Measurements from ENCODE around the gene BTBD16.
A peak's percentile ranks its signal among the peaks of the same experiment; 100 is the strongest.

The BTBD16 gene

GRCh38 chr10:122267849-122268737 lies 3.0 kb upstream of the BTBD16 start:
- H3K4me1 ChIP-seq: peaks cover 8% of the 10 kb centered on the region
- TF ChIP-seq Cebpa-rat (IDR thresholded peaks at IDR 0.05): no peak
- no peak overlapping the region for H3K4me2 ChIP-seq

DNA sequence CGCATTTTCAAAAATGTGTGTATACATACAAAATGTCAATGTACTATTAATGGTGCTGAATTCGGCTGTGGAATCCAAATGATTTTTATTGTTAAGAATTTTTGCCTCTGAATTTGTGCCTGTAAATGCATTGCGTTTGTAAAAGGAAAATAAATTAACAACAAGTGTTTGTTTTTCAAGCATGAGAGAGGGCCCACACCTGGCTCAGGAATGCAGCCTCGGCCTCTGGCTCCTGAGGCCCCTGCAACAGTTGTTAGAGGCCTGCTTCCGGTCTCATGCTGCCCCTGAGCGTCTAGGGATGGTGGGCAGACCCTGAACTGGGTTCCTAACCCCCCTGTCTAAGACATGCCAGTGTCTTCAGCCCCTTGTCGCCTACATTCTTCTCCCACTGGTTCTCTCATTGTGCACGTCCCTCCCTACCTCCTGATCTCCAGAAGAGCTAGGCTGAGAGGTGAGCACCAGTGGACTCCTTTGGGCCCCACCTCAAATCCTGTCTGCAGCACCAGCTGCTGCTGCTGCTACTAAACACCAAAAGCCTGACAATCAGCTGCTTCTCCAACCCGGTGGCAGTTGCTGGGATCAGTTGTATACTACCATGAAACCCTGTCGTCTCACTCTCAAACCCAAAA lies 1.9 kb upstream of the BTBD16 start:
- TF ChIP-seq Cebpa-rat (IDR thresholded peaks at IDR 0.05): no peak

More at GRCh38 chr10:122267849-122268737, 3.0 kb upstream of the BTBD16 start:
- Histone ChIP-seq H4K20me1 (no peaks in the 10 kb centered on the region), H3K27me3 (no peaks in the 10 kb centered on the region), H3K27ac (no peak overlapping the region), H3K4me3 (no peak overlapping the region), H3K36me3 (no peaks in the 10 kb centered on the region), H3K9ac (no peak overlapping the region), H3K9me3 (peaks cover 9% of the 10 kb centered on the region)

DNA sequence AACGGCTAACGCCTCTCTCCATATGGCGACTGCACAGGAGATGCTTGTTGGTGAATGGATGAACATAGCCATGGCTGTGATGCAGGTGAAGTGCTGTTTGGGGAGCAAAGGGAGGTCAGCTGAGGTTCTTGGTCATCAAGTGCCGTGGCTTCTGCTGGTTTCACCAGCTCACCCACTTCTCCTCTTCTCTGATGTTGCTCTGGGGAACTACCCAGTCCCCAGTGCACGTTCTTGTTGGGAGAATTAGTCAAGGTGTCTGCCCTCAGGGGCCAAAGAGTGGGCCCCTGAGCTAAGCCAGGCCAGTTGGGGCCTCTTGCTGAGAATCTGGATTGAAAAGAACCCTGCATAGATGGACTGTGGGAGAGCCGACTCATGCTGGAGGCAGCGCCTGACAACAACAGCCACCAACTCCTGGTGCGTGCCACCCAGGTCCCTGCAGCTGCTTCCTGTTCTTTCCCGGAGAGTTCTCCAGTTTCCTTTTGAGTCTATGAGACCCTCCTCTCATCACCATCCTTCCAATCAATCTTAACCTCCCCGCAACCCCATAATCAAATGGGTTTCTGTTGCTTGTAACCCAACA lies 3.0 kb downstream of the BTBD16 start:
- no peaks in the 10 kb centered on the region for H4K20me1 ChIP-seq
- no peaks in the 10 kb centered on the region for H3K36me3 ChIP-seq
- no peak overlapping the region for H3K27ac ChIP-seq
- no peak for TF ChIP-seq Cebpa-rat (IDR thresholded peaks at IDR 0.05)
- no peaks in the 10 kb centered on the region for H3K9me3 ChIP-seq
- H3K9ac ChIP-seq: no peak overlapping the region
- H3K4me3 ChIP-seq: no peak overlapping the region
- peaks cover 12% of the 10 kb centered on the region for H3K4me1 ChIP-seq
- H3K27me3 ChIP-seq: no peaks in the 10 kb centered on the region
- H3K4me2 ChIP-seq: no peak overlapping the region

More for the DNA sequence above, 1.9 kb upstream of the BTBD16 start:
- H3K4me1 ChIP-seq: peaks cover 12% of the 10 kb centered on the region
- H3K4me3 ChIP-seq: no peak overlapping the region
- no peak overlapping the region for H3K9ac ChIP-seq
- no peaks in the 10 kb centered on the region for H3K36me3 ChIP-seq
- H4K20me1 ChIP-seq: no peaks in the 10 kb centered on the region
- no peak overlapping the region for H3K4me2 ChIP-seq
- no peak overlapping the region for H3K27ac ChIP-seq
- H3K9me3 ChIP-seq: no peaks in the 10 kb centered on the region; the same call in 1 of the 2 replicates
- H3K27me3 ChIP-seq: no peaks in the 10 kb centered on the region

- H4K20me1 ChIP-seq: no peaks in the 10 kb centered on the region
- no peaks in the 10 kb centered on the region for H3K27me3 ChIP-seq
- no peak overlapping the region for H3K27ac ChIP-seq
- no peak for TF ChIP-seq Cebpa-rat (IDR thresholded peaks at IDR 0.05)
- H3K4me3 ChIP-seq: no peak overlapping the region
- H3K36me3 ChIP-seq: no peaks in the 10 kb centered on the region
- peaks cover 4% of the 10 kb centered on the region; the same call in 1 of the 2 replicates for H3K4me1 ChIP-seq
- no peaks in the 10 kb centered on the region for H3K9me3 ChIP-seq
- no peak overlapping the region for H3K4me2 ChIP-seq
- no peak overlapping the region for H3K9ac ChIP-seq
Measured at GRCh38 chr10:122276611-122277208, 5.6 kb downstream of the BTBD16 start.

DNA sequence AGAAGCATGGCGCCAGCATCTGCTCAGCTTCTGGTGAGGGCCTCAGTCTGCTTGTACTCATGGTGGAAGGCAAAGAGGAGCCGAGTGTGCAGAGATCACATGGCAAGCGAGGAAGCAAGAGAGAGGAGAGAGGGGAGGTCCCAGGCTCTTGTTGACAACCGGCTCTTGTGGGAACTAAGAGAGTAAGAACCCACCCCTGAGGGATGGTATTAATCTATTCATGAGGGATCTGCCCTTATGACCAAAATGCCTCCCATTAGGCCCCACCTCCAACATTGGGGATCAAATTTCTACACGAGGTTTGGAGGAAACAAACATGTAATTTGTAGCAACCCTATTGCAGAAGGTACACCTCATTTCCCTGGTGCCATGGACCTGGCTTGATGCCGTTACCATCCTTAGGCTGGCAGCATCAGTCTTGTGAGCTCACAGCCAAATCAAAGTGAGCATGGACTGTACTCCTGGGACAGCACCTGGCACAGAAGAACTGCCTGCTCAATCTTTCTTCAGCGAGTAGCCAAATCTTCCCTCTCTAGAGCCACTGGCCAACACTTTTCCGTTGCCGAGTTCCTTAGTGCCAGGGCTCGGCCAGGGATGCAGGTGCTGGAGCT lies 6.5 kb downstream of the BTBD16 start:
- H3K9ac ChIP-seq: no peak overlapping the region
- H3K4me1 ChIP-seq: peaks cover 13% of the 10 kb centered on the region
- H3K36me3 ChIP-seq: no peaks in the 10 kb centered on the region
- H3K27me3 ChIP-seq: no peaks in the 10 kb centered on the region
- H3K27ac ChIP-seq: no peak overlapping the region
- H3K4me2 ChIP-seq: no peak overlapping the region
- H3K4me3 ChIP-seq: no peak overlapping the region
- TF ChIP-seq Cebpa-rat (IDR thresholded peaks at IDR 0.05): no peak
- H4K20me1 ChIP-seq: no peaks in the 10 kb centered on the region
- no peaks in the 10 kb centered on the region for H3K9me3 ChIP-seq

- H3K27me3 ChIP-seq: no peaks in the 10 kb centered on the region
- H3K36me3 ChIP-seq: no peaks in the 10 kb centered on the region
- H3K4me1 ChIP-seq: peaks cover 15% of the 10 kb centered on the region
- H3K9me3 ChIP-seq: no peaks in the 10 kb centered on the region
- H3K27ac ChIP-seq: no peak overlapping the region
- no peak for TF ChIP-seq Cebpa-rat (IDR thresholded peaks at IDR 0.05)
- no peak overlapping the region for H3K4me3 ChIP-seq
- H4K20me1 ChIP-seq: no peaks in the 10 kb centered on the region
- no peak overlapping the region for H3K9ac ChIP-seq
- H3K4me2 ChIP-seq: no peak overlapping the region
Measured at GRCh38 chr10:122279725-122280141, 8.6 kb downstream of the BTBD16 start.

DNA sequence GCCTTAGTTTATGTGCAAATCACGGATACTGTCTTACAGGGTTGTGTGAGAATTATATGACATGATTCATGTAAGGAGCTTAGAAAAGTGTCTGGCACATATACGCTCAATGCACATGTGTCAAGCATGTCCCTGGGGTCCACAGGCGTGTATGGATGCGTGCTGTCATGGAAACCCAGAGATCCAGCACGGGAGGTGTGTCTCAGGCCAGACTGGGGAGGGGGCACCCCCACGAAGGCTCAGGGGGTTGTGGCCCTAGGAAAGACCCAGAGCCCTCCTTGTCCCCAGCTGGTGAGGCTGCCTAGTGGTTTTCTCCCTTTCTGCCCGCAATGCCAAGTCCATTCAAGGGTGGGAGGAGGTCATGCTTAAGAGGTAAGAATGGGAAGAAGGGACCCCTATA lies 9.1 kb downstream of the BTBD16 start:
- no peaks in the 10 kb centered on the region for H3K27me3 ChIP-seq
- H3K27ac ChIP-seq: no peak overlapping the region
- no peaks in the 10 kb centered on the region for H4K20me1 ChIP-seq
- H3K4me1 ChIP-seq: peaks cover 15% of the 10 kb centered on the region
- no peak for TF ChIP-seq Cebpa-rat (IDR thresholded peaks at IDR 0.05)
- H3K4me2 ChIP-seq: no peak overlapping the region
- H3K36me3 ChIP-seq: no peaks in the 10 kb centered on the region
- no peaks in the 10 kb centered on the region for H3K9me3 ChIP-seq
- no peak overlapping the region for H3K4me3 ChIP-seq
- no peak overlapping the region for H3K9ac ChIP-seq

DNA sequence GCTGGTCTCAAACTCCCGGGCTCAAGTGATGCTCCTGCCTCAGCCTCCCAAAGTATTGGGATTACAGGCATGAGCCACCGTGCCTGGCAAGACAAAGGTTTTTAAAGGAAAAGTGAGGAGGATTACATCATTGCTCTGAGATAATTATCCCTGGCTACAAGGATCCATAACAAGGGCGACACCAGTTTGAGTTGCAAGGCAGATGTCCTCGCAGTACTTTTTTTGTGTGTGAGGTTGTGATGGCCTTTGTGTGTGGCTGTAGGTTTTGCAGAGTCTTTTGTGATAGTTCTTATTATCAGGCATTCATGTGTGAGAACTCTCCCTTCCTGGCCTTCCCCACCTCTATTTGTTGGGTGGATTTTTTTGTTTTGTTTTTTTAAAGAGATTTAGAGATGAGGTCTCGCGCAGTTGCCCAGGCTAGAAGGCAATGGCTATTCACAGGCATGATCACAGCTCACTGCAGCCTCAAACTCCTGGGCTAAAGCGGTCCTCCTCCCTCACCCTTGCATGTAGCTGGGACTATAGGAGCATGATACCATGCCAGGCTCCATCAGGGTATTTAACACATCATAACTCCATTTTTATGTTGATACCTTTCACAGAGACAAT lies 10.0 kb downstream of the BTBD16 start:
- Histone ChIP-seq H3K4me2 (no peak overlapping the region), H3K9ac (no peak overlapping the region), H3K27me3 (no peaks in the 10 kb centered on the region), H3K27ac (no peak overlapping the region), H3K4me1 (peaks cover 22% of the 10 kb centered on the region), H4K20me1 (no peaks in the 10 kb centered on the region), H3K9me3 (no peaks in the 10 kb centered on the region), H3K36me3 (no peaks in the 10 kb centered on the region), H3K4me3 (no peak overlapping the region)
- TF ChIP-seq Cebpa-rat (IDR thresholded peaks at IDR 0.05): no peak

DNA sequence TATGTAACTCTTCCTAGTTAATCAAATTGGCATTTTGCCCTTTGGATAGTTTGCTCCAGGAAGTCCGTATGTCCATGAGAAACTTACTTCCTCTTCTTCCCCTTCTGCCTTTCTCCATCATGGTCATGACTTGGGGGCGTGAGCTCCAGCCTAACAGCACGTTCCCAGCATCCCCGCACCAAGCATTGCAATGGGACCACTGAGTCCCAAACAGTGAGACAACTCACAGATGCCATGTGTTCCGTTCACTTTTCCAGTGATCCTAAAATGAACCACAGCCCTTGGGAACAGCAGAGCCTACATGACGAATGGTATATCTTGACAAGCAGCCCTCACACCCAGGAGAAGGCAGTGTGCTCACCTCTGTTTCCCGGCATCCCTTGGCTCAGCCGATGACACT lies 10.7 kb downstream of the BTBD16 start:
- H3K27me3 ChIP-seq: no peaks in the 10 kb centered on the region
- TF ChIP-seq Cebpa-rat (IDR thresholded peaks at IDR 0.05): no peak

More for the DNA sequence above, 10.7 kb downstream of the BTBD16 start:
- H3K36me3 ChIP-seq: no peaks in the 10 kb centered on the region
- H3K27ac ChIP-seq: no peak overlapping the region
- no peak overlapping the region for H3K4me3 ChIP-seq
- no peaks in the 10 kb centered on the region for H4K20me1 ChIP-seq
- no peak overlapping the region for H3K9ac ChIP-seq
- H3K9me3 ChIP-seq: no peaks in the 10 kb centered on the region
- peak overlapping the region; percentile 62; the same call in 1 of the 2 replicates for H3K4me2 ChIP-seq
- H3K4me1 ChIP-seq: peaks cover 26% of the 10 kb centered on the region
